GM23338 (cell line): ENCODE data around the gene VWA7. TPM values are rescaled to one million over a fixed set of nuclear protein-coding genes. Genes with fewer than 3 reads are reported as not detected.
A peak's percentile ranks its signal among the peaks of the same experiment; 100 is the strongest.

Experiments used
- ATAC-seq: fragments of 200-7000 bp; cut with Tn5 transposase; 3 replicates; pipeline ENCODE4 v1.9.1; 2020
- DNase-seq: peaks from one replicate; pipeline ENCODE4 v3.0.0-alpha.2; 2015; ENCODE audit warnings: low spot score
- H2AFZ ChIP-seq: fragments of 200-600 bp; sonication (generic); 2 replicates; pipeline ENCODE4 v1.8.0; 2016; ENCODE audit warnings: antibody characterized with exemption, mild to moderate bottlenecking, moderate library complexity
- H3F3A ChIP-seq: fragments of 200-600 bp; sonication (generic); replicated peaks from 2 replicates; pipeline ENCODE4 v1.8.0; 2017; ENCODE audit warnings: antibody characterized with exemption, mixed run types, low read depth
- H3K27ac ChIP-seq: fragments of 200-600 bp; sonication (generic); 2 replicates; pipeline ENCODE4 v1.6.1; 2016; ENCODE audit warnings: low read depth
- H3K27me3 ChIP-seq: fragments of 200-600 bp; sonication (generic); 2 replicates; pipeline ENCODE4 v1.8.0; 2016; ENCODE audit warnings: mild to moderate bottlenecking, mixed run types, moderate library complexity; ENCODE audit not compliant: insufficient read depth
- H3K36me3 ChIP-seq: fragments of 200-600 bp; sonication (generic); 2 replicates; pipeline ENCODE4 v1.8.0; 2016; ENCODE audit warnings: mild to moderate bottlenecking; ENCODE audit not compliant: insufficient read depth
- H3K4me1 ChIP-seq: fragments of 200-600 bp; sonication (generic); 2 replicates; pipeline ENCODE4 v1.8.0; 2016; ENCODE audit warnings: mild to moderate bottlenecking, moderate library complexity; ENCODE audit not compliant: insufficient read depth
- H3K4me2 ChIP-seq: fragments of 200-600 bp; sonication (generic); 2 replicates; pipeline ENCODE4 v1.7.1; 2017; ENCODE audit warnings: mixed run types
- H3K4me3 ChIP-seq: fragments of 200-600 bp; sonication (generic); 2 replicates; pipeline ENCODE4 v1.6.1; 2016; ENCODE audit warnings: mixed run types
- H3K79me2 ChIP-seq: fragments of 200-600 bp; sonication (generic); replicated peaks from 2 replicates; pipeline ENCODE4 v1.8.0; 2017; ENCODE audit warnings: mild to moderate bottlenecking; ENCODE audit not compliant: insufficient read depth
- H3K9me2 ChIP-seq: fragments of 200-600 bp; sonication (generic); 2 replicates; pipeline ENCODE4 v1.8.0; 2017; ENCODE audit not compliant: insufficient read depth
- H4K20me1 ChIP-seq: fragments of 200-600 bp; sonication (generic); replicated peaks from 2 replicates; pipeline ENCODE4 v1.8.0; 2017; ENCODE audit warnings: mild to moderate bottlenecking; ENCODE audit not compliant: insufficient read depth
- H3K27ac Mint-ChIP-seq: 2 replicates; pipeline ENCODE4 v1.8.0; 2020; ENCODE audit warnings: inconsistent platforms, mild to moderate bottlenecking, moderate library complexity, mixed read lengths
- H3K27me3 Mint-ChIP-seq: 3 replicates; pipeline ENCODE4 v1.8.0; 2022; ENCODE audit warnings: low read depth, mild to moderate bottlenecking, moderate library complexity, mixed read lengths, inconsistent platforms; ENCODE audit not compliant: insufficient read depth, poor library complexity
- H3K36me3 Mint-ChIP-seq: 3 replicates; pipeline ENCODE4 v1.8.0; 2021; ENCODE audit warnings: low read depth, mild to moderate bottlenecking, inconsistent platforms, moderate library complexity, mixed read lengths
- H3K4me1 Mint-ChIP-seq: 3 replicates; pipeline ENCODE4 v1.8.0; 2020; ENCODE audit warnings: mild to moderate bottlenecking, inconsistent platforms, mixed read lengths
- H3K4me3 Mint-ChIP-seq: 3 replicates; pipeline ENCODE4 v1.8.0; 2021; ENCODE audit warnings: moderate library complexity, mild to moderate bottlenecking, inconsistent platforms, mixed read lengths
- H3K9me3 Mint-ChIP-seq: 3 replicates; pipeline ENCODE4 v1.8.0; 2020; ENCODE audit warnings: moderate library complexity, mild to moderate bottlenecking, inconsistent platforms, mixed read lengths
- CREB1 ChIP-seq: fragments of 250-450 bp; sonication (Bioruptor Pico); IDR thresholded peaks from 2 replicates; pipeline ENCODE4 v1.5.0; 2020; ENCODE audit warnings: low read depth, mild to moderate bottlenecking, moderate library complexity
- CTCF ChIP-seq, 2 experiments: fragments of 200-600 bp in 1 of 2; sonication (generic) in 1 of 2; conservative IDR thresholded peaks; 2 replicates each; pipeline versions ENCODE4 v1.5.1 to v1.6.1; 2016 to 2017; ENCODE audit warnings: antibody characterized with exemption in 2 of 2, low read depth in 2 of 2, mild to moderate bottlenecking in 2 of 2, moderate library complexity in 1 of 2
- ETS1 ChIP-seq: IDR thresholded peaks from 2 replicates; pipeline ENCODE4 v1.6.1; 2016; ENCODE audit warnings: antibody characterized with exemption
- EZH2 ChIP-seq: fragments of 200-600 bp; sonication (generic); IDR thresholded peaks from one replicate; pipeline ENCODE4 v1.8.0; 2017; ENCODE audit warnings: antibody characterized with exemption, mild to moderate bottlenecking, low read depth; ENCODE audit not compliant: unreplicated experiment
- JUNB ChIP-seq: IDR thresholded peaks from one replicate; pipeline ENCODE4 v1.6.1; 2016; ENCODE audit warnings: antibody characterized with exemption; ENCODE audit not compliant: unreplicated experiment
- NANOG ChIP-seq: IDR thresholded peaks from 2 replicates; pipeline ENCODE4 v1.6.1; 2016; ENCODE audit warnings: antibody characterized with exemption, borderline replicate concordance
- STAT1 ChIP-seq: IDR thresholded peaks from one replicate; pipeline ENCODE4 v1.6.1; 2016; ENCODE audit warnings: antibody characterized with exemption; ENCODE audit not compliant: unreplicated experiment
- ZNF331 ChIP-seq: fragments of 250-450 bp; sonication (Bioruptor Pico); IDR thresholded peaks from 2 replicates; pipeline ENCODE4 v1.5.0; 2020; ENCODE audit warnings: low read depth, mild to moderate bottlenecking, moderate library complexity
- polyA plus RNA-seq: library from polyadenylated mRNA; unstranded; fragments of >200 nt; fragmentation: Nextera tagmentation; extraction: Ambion mirVana; gene quantifications from 2 replicates; pipeline ENCODE4 v1.2.1, GENCODE V29; 2016
- total RNA-seq: library from RNA; depleted of rRNA; stranded (reverse); fragments of >200 nt; shearing (Covaris generic); gene quantifications from 2 replicates; pipeline ENCODE4 v1.2.3, GENCODE V29; 2014

Gene VWA7
- total and polyA plus RNA-seq, 2 experiments from 2014 or later: 0.07 to 0.36 TPM

DNA sequence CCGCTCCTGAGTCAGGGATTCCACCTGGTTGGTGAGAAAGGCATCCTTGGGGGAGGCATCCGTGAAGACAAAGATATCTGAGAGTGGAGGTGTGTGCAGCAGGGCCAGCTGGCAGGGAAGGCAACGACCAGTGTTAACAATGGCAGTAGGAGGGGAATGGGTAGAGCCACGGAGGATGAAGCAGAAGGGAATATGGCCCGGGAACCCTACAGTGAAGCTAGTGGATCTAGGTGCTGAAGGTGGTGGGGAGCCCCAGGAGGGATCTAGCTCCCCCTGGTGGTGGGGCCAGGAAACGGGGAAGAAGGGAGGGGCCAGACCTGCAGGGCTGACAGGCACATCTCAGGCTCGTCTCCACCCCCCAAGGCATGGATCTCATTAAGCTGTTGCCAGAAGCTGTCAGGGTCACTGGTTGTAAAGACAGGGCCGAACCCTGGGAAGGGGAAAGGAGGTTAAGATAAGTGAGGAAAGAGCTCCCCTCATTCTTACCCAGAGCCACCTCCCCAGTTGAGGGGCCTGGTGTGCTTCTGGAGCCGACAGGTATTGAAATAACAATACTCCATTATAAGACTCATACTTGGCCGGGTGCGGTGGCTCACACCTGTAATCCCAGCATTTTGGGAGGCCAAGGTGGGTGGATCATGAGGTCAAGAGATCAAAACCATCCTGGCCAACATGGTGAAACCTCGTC is 7.3 kb downstream of the VWA7 start:
- H3K4me1 Mint-ChIP-seq: peaks cover 13% of the 10 kb centered on the region; the same call in 2 of the 3 replicates
- H3K9me3 Mint-ChIP-seq: no peaks in the 10 kb centered on the region; the same call in 2 of the 3 replicates

DNA sequence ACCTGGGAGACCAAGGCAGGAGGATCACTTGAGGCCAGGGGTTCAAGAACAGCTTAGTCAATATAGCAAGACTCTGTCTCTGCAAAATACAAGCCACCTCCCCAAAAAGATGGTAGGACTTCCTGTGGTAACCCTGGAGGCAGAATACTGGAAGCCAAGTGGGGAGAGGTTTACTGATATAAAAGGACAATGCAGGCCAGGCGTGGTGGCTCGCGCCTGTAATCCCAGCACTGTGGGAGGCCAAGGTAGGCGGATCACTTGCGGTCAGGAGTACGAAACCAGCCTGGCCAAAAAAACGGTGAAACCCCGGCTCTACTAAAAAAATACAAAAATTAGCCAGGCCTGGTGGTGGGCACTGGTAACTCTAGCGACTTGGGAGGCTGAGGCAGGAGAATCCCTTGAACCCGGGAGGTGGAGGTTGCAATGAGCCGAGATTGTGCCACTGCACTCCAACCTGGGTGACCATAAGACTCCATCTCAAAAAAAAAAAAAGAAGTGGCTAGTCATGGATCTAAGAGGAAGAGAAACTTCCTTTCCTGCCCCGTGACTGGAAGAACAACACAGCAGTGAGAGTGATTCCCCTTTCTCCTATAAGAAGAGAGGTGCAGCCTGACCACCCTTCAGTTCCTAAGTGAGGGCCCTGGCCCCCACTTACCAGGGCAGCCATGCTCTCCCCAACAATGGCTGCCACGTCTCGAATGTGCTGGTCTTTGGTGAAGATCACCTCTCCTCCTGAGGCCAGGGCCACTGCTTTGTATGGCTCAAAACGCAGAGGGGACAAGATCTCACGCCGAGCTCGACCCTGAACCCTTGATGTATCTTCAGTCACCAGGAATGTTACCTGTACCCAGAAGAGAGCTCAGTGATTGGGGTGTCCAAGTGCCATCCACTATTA is 8.5 kb downstream of the VWA7 start:
- Mint-ChIP-seq H3K27ac (no peak overlapping the region), H3K27me3 (peaks cover 19% of the 10 kb centered on the region), H3K4me3 (no peak overlapping the region), H3K4me1 (peaks cover 18% of the 10 kb centered on the region), H3K9me3 (no peaks in the 10 kb centered on the region; the same call in 2 of the 3 replicates), H3K36me3 (no peaks in the 10 kb centered on the region; the same call in 2 of the 3 replicates)
- DNase-seq: no peak
- no peaks in the 10 kb centered on the region for H3K36me3 ChIP-seq
- H4K20me1 ChIP-seq: no peaks in the 10 kb centered on the region
- no peak overlapping the region for H3K27ac ChIP-seq
- no peak overlapping the region for H3K4me2 ChIP-seq
- H3K4me3 ChIP-seq: no peak overlapping the region
- no peak overlapping the region for H2AFZ ChIP-seq
- H3K79me2 ChIP-seq: no peaks in the 10 kb centered on the region
- H3F3A ChIP-seq: 0 out of 2 replicates have a peak, but pooled peaks cover 2% of the 10 kb centered on the region
- peaks cover 11% of the 10 kb centered on the region for H3K4me1 ChIP-seq
- no peaks in the 10 kb centered on the region for H3K27me3 ChIP-seq
- H3K9me2 ChIP-seq: no peaks in the 10 kb centered on the region
- no peak for ATAC-seq
- no peak for TF ChIP-seq NANOG
- no peak for TF ChIP-seq ZNF331 (CRISPR knock-in tag)
- TF ChIP-seq JUNB: no peak
- no peak for TF ChIP-seq STAT1
- TF ChIP-seq ETS1: no peak
- TF ChIP-seq EZH2: no peak
- no peak for TF ChIP-seq CREB1 (CRISPR knock-in tag)
- TF ChIP-seq CTCF (conservative IDR thresholded peaks at IDR 0.05; ENCODE audit: low read depth in 2 of 2): no peak

More for the DNA sequence above, 7.3 kb downstream of the VWA7 start:
- H3K79me2 ChIP-seq: no peaks in the 10 kb centered on the region
- no peak overlapping the region; the same call in 2 of the 3 replicates for H3K4me3 Mint-ChIP-seq
- no peaks in the 10 kb centered on the region for H3K9me2 ChIP-seq
- no peak overlapping the region for H3K27ac ChIP-seq
- H3K4me1 ChIP-seq: peaks cover 11% of the 10 kb centered on the region
- no peaks in the 10 kb centered on the region for H3K27me3 ChIP-seq
- H2AFZ ChIP-seq: no peak overlapping the region
- H3K27me3 Mint-ChIP-seq: peaks cover 22% of the 10 kb centered on the region
- no peak overlapping the region for H3K4me3 ChIP-seq
- TF ChIP-seq ETS1 (no peak), CTCF (conservative IDR thresholded peaks at IDR 0.05; ENCODE audit: low read depth in 2 of 2) (peak; percentile 91 to 94)
- ATAC-seq (peak; percentile 59), DNase-seq (peak; percentile 84)
- no peaks in the 10 kb centered on the region for H3K36me3 ChIP-seq
- H3F3A ChIP-seq: 0 out of 2 replicates have a peak, but pooled peaks cover 2% of the 10 kb centered on the region
- no peak overlapping the region for H3K27ac Mint-ChIP-seq
- H3K4me2 ChIP-seq: no peak overlapping the region
- no peaks in the 10 kb centered on the region for H3K36me3 Mint-ChIP-seq
- H4K20me1 ChIP-seq: no peaks in the 10 kb centered on the region
